HG03095 (cell line): ENCODE results near the gene LRCOL1.

Experiments
- ATAC-seq: cut with Tn5 transposase; IDR thresholded peaks from one replicate; pipeline ENCODE4 v1.9.1; 2021; ENCODE audit warnings: moderate library complexity; ENCODE audit not compliant: unreplicated experiment

LRCOL1 gene

GRCh38 chr12:132569856-132570480, 40.4 kb downstream of the LRCOL1 start:
- ATAC-seq = no peak

GRCh38 chr12:132568826-132569480, 41.4 kb downstream of the LRCOL1 start:
- ATAC-seq = no peak

GRCh38 chr12:132568301-132568700, 42.1 kb downstream of the LRCOL1 start:
- no peak for ATAC-seq

GRCh38 chr12:132566516-132567131, 43.8 kb downstream of the LRCOL1 start:
- no peak for ATAC-seq

- no peak for ATAC-seq
Observed at GRCh38 chr12:132565365-132565764, 45.0 kb downstream of the LRCOL1 start.

- ATAC-seq = no peak
Observed at GRCh38 chr12:132563911-132564310, 46.5 kb downstream of the LRCOL1 start.

GRCh38 chr12:132562489-132563021, 47.8 kb downstream of the LRCOL1 start:
- ATAC-seq = no peak

- no peak for ATAC-seq
Observed at GRCh38 chr12:132561427-132562156, 48.8 kb downstream of the LRCOL1 start.

GRCh38 chr12:132560614-132561426, 49.6 kb downstream of the LRCOL1 start:
- peak; percentile 51 for ATAC-seq

- no peak for ATAC-seq
Observed at GRCh38 chr12:132560364-132560613, 50.1 kb downstream of the LRCOL1 start.

GRCh38 chr12:132559652-132560363, 50.6 kb downstream of the LRCOL1 start:
- no peak for ATAC-seq

- no peak for ATAC-seq
Observed at GRCh38 chr12:132558861-132559623, 51.3 kb downstream of the LRCOL1 start.

- no peak for ATAC-seq
Observed at GRCh38 chr12:132558042-132558856, 52.1 kb downstream of the LRCOL1 start.

GRCh38 chr12:132557291-132558015, 52.9 kb downstream of the LRCOL1 start:
- ATAC-seq = no peak

- ATAC-seq = no peak
Observed at GRCh38 chr12:132556801-132557200, 53.6 kb downstream of the LRCOL1 start.

GRCh38 chr12:132556216-132556615, 54.2 kb downstream of the LRCOL1 start:
- no peak for ATAC-seq

GRCh38 chr12:132555686-132556085, 54.7 kb downstream of the LRCOL1 start:
- ATAC-seq = no peak
